ENCODE measurements around the gene PNMA8B.

The PNMA8B gene

GRCh38 chr19:46447006-46447405 is 48.7 kb downstream of the PNMA8B start:
- TF ChIP-seq, protein P1, sequence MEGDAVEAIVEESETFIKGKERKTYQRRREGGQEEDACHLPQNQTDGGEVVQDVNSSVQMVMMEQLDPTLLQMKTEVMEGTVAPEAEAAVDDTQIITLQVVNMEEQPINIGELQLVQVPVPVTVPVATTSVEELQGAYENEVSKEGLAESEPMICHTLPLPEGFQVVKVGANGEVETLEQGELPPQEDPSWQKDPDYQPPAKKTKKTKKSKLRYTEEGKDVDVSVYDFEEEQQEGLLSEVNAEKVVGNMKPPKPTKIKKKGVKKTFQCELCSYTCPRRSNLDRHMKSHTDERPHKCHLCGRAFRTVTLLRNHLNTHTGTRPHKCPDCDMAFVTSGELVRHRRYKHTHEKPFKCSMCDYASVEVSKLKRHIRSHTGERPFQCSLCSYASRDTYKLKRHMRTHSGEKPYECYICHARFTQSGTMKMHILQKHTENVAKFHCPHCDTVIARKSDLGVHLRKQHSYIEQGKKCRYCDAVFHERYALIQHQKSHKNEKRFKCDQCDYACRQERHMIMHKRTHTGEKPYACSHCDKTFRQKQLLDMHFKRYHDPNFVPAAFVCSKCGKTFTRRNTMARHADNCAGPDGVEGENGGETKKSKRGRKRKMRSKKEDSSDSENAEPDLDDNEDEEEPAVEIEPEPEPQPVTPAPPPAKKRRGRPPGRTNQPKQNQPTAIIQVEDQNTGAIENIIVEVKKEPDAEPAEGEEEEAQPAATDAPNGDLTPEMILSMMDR (IDR thresholded peaks at IDR 0.05): no peak
- no peaks in the 10 kb centered on the region for H3K4me1 Mint-ChIP-seq
- no peak for DNase-seq
- no peak overlapping the region for H3K27ac Mint-ChIP-seq
- H3K4me3 Mint-ChIP-seq: no peak overlapping the region
- peaks cover 19% of the 10 kb centered on the region for H3K27me3 Mint-ChIP-seq (ENCODE audit: low read depth, poor library complexity)
- H3K9me3 Mint-ChIP-seq: peaks cover 9% of the 10 kb centered on the region
- H3K36me3 Mint-ChIP-seq (ENCODE audit: low read depth): no peaks in the 10 kb centered on the region

DNA sequence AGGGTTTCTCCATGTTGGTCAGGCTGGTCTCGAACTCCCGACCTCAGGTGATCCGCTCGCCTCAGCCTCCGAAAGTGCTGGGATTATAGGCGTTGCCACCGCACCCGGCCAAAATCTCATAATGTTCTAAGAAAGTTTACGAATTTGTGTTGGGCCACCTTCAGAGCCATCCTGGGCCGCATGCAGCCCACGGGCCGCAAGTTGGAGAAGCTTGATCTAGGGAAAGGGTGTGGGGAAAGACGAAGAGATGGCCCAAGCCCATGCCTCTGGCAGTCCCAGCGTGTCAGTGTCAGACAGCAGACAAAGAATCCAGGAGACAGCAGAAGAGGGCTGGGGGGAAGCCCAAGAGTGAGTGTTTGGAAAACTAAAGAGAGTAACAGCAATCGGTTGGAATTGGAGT is 49.6 kb downstream of the PNMA8B start:
- Mint-ChIP-seq H3K36me3 (ENCODE audit: low read depth) (no peaks in the 10 kb centered on the region), H3K27ac (no peak overlapping the region), H3K4me1 (no peaks in the 10 kb centered on the region), H3K4me3 (no peak overlapping the region), H3K27me3 (ENCODE audit: low read depth, poor library complexity) (peaks cover 19% of the 10 kb centered on the region), H3K9me3 (peaks cover 9% of the 10 kb centered on the region)
- no peak for DNase-seq
- TF ChIP-seq, protein P1 (IDR thresholded peaks at IDR 0.05): no peak

DNA sequence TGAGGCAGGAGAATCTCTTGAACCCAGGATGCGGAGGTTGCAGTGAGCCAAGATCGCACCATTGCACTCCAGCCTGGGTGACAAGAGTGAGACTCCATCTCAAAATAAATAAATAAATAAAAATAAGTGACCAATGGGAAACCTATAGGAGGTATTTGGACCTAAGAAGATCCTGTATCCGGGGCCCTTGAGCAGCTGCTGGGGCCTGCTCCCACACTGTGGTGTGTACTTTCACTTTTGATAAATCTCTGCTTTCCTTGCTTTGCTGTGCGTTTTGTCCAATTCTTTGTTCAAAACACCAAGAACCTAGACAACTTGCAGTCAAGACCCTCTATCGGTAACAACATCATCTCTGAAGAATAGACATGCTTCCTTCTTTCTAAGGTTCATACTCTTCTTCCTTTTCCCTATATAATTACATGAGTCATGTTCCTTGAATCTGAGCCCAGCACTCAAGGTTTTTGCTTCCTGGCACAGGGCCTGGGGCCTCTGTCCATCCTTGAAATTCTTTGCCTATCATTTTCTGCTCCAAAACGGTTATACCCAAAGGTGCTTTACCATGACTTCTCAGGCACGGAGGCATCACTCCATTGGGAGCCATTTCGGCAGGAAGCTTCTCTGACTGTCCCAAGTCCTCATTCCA is 52.7 kb downstream of the PNMA8B start:
- no peak for DNase-seq
- Mint-ChIP-seq H3K27ac (no peak overlapping the region), H3K4me1 (no peaks in the 10 kb centered on the region), H3K36me3 (ENCODE audit: low read depth) (no peaks in the 10 kb centered on the region), H3K4me3 (no peak overlapping the region), H3K27me3 (ENCODE audit: low read depth, poor library complexity) (peaks cover 8% of the 10 kb centered on the region), H3K9me3 (no peaks in the 10 kb centered on the region)
- TF ChIP-seq, protein P1 (IDR thresholded peaks at IDR 0.05): no peak

DNA sequence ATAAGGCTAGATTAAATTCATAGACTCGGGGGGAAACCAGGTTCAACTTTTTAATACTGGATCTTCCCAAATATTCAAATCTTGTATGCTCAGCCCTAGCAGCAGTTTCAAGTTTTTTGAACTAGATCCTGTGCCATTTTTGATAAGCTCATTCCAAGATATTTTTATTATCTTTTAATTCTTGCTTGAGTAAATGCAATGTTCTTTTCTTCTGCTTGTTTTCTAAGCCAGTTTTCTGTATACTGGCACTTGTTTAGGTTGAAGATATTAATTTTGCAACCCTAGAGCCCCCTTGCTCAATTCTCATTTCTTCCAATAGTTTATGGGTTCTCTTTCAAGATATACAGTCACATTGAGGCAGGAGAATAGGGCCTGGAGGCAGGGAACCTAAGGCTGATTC is 53.8 kb downstream of the PNMA8B start:
- H3K27me3 Mint-ChIP-seq (ENCODE audit: low read depth, poor library complexity): peaks cover 8% of the 10 kb centered on the region
- no peak for DNase-seq
- no peaks in the 10 kb centered on the region for H3K36me3 Mint-ChIP-seq (ENCODE audit: low read depth)
- H3K9me3 Mint-ChIP-seq: peaks cover 3% of the 10 kb centered on the region
- no peaks in the 10 kb centered on the region for H3K4me1 Mint-ChIP-seq
- no peak overlapping the region for H3K4me3 Mint-ChIP-seq
- no peak overlapping the region for H3K27ac Mint-ChIP-seq
- TF ChIP-seq, protein P1 (IDR thresholded peaks at IDR 0.05): no peak
